ENCODE data around the gene UST.

UST gene

DNA sequence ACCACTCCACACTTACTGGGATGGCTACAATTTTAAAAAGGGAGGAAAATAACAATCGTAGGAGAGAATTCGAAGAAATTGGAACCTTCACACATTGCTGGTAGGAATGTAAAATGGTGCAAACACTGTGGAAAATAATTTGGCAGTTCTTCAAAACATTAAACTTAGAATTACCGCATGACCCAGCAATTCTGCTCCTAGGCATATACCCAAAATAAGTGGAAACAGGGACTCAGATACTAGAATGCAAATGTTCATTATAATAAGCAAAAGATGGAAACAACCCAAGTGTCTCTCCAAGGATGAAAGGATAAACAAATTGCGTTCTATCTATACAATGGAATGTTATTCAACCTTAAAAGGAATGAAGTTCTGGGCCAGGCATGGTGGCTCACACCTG is 325.2 kb downstream of the UST start:
- DNase-seq, result no peak

DNA sequence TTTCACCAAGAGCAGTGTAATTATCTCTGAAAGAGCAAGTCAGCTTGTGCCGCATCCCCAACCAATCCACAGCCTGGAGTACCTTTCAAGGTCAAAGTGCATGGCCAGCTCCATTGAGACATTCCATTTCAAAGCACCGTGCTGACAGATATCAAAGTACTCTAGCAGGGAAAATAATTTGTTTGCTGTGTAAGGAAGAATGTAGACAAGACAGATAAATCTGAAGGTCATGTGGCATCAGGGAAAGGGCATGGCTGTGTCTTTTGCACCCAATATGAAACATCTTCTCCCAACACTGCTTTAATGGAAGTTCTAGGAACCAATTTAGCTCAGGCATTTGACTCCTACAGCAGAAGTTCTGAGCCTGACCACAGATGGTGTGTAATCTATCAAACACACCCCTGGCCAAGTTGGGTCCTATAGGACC is 328.0 kb downstream of the UST start:
- no peak for DNase-seq

GRCh38 chr6:149075616-149076354 is 329.0 kb downstream of the UST start:
- DNase-seq, result no peak

GRCh38 chr6:149076355-149076734 is 329.5 kb downstream of the UST start:
- DNase-seq, result no peak

- no peak for DNase-seq
These were observed 330.4 kb downstream of the UST start for GRCh38 chr6:149077208-149077607.

DNA sequence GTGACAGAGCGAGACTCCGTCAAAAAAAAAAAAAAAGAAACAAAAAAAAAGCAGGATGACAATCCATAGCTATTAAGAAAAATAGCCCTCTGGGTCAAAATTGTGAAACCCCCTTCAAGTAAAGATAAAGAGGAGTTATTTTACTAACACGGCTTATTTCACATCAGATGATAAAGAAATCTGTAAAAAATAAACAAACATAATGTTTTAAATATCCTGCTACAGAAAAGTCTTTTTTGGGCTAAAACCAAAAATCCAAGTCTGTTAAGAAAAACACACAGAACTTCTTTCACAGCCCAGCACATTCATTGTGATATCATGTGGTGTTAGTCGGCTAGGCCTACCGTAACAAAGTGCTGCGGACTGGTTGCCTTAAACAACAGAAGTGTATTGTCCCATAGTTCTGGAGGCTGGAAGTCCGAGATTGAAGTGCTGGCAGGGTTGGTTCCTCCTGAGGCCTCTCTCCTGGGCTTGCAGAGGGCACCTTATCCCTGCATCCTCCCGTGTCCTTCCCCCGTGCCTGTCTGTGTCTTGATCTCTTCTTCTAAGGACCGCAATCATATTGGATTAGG is 331.5 kb downstream of the UST start:
- no peak for DNase-seq

DNA sequence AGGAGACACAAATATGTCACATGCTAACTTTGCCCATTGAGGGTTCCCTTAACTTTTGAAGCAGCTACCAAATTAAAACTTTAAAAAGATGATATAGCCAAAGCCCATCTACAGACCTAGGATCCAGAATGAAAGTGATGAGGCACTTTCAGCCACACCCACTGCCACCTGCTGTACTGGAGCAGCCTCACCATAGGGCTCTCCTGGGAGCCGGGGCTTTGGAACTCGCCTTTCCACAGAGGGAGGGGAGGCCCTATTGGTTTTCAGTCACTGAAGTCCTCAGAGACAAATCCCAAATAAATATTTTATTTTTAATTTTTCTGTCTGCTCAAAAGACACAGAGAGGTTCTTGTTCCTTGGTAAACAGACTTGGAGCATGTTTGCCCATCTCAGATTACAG is 332.6 kb downstream of the UST start:
- no peak for DNase-seq

DNA sequence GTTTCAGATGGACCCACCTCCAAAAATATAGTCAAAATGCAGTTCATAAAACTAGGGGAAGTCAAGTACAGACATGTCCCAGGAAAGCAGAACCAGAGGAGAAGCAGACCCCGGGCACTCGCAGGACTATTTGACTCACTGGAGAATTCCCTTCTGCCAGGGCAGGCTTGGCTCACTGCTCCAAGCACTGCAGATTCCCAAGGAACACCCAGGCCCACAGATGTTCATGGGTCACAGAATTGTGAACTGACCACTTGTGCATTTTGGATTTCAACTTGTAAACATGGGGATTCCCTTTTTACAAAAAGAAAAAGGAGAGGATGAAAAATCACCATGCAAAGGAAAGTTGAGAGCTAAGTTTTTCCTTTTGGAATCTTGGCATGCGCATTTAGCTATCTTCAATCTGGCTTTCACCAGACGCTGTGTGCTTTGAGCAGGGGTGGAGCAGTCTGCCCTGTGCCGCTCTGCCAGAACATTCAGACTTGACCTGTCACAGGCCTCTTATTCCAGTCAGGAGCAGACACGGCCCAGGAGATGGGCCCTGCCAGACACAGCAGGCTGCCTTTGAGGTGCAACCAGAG is 333.2 kb downstream of the UST start:
- DNase-seq, result no peak

DNA sequence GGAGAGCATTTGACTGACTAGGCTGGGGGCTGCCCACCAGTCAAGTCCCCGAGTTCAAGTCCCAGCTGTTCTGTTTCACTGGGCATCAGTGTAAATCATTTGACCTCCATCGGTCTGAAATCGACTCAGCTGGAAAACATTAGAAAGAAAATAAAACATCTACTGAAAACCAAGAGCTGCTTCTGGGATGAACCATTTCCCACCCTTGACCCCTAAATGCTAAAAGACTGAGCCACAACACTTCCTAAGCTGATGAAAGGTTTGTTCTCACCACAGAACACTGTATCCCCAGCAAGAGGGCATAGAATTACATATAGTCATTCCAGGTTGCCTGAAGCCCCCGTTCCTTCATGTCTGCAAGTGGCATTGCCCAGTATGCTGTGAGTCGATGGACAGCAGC is 333.7 kb downstream of the UST start:
- no peak for DNase-seq

DNA sequence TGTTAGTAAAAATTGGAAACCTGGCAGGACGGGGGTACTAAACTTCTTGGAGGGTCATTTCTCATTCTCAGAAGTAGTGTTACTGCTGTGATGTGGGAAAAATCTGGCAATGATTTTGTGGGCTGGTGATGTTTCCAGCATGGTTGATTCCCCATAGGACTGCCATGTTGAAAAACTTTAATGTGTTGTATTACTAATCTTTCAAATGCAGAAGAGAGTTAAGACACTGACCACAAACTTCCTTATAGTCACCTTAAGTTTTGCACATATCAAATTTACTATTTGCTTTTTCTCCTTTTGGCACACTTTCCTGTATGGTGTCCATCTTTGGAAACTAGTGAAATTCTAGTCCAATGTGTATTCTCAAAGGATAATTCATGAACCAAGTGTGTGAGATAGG is 334.5 kb downstream of the UST start:
- no peak for DNase-seq

DNA sequence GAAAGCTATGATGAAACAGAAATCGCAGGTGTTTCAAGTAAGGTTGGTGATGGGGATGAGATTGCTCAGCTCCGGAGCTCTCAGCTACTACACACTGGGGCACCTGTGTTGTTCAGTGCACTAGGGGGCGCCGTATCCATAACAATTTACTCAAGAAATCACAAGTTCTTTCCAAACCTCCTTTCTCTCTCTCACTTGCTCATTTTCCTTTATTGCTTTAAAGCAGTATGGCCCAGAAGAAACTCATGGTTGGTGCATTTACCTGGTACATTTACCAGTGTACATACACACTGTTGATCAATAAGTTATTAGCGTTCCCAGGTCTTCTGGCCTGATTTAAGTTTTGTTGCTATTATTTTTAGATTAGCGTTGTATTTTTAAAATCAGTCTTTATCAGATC is 335.5 kb downstream of the UST start:
- peak; percentile 84 for DNase-seq

GRCh38 chr6:149084026-149084425 is 337.2 kb downstream of the UST start:
- no peak for DNase-seq

DNA sequence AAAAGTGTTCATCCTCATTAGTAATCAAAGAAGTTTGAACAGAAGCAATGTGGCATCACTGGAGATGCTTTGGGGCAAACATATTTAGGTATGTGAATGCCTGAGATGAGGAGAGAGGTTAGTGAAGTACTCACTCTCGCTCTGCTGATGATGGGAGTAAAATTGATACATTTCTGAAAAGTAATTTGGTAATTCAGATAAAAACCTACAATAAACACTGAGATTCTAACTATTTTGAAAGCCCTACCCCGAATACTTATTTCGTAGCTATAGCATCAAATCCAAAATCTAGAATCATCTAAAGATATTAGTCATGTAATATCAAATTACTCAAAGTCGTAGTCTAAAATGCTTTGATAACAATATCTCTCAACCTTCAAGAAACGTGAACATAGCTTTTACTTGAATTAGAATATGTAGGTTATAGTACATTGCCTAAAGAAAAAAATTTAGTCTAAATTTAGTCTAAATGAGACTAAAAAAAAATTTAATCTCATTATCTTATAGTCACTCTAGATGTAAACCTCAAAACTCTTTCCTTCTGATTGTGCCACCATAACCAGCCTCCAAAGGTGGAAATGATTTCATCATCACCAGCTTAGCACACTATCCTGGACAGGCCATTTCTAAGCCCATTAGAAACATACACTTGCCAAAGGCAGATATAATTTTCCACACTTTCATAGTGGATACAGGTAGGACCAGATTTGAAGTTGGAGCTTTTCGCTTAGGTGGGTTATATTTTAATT is 338.2 kb downstream of the UST start:
- no peak for DNase-seq

GRCh38 chr6:149085557-149085938 is 338.7 kb downstream of the UST start:
- no peak for DNase-seq

GRCh38 chr6:149086363-149086762 is 339.5 kb downstream of the UST start:
- DNase-seq, result no peak

- DNase-seq, result no peak
These were observed 341.1 kb downstream of the UST start for GRCh38 chr6:149087898-149088297.

- no peak for DNase-seq
These were observed 341.5 kb downstream of the UST start for GRCh38 chr6:149088361-149088760.

GRCh38 chr6:149089510-149089909 is 342.7 kb downstream of the UST start:
- DNase-seq, result no peak

- DNase-seq, result no peak
These were observed 344.1 kb downstream of the UST start for GRCh38 chr6:149090937-149091336.

- no peak for DNase-seq
These were observed 346.8 kb downstream of the UST start for GRCh38 chr6:149093643-149094042.

DNA sequence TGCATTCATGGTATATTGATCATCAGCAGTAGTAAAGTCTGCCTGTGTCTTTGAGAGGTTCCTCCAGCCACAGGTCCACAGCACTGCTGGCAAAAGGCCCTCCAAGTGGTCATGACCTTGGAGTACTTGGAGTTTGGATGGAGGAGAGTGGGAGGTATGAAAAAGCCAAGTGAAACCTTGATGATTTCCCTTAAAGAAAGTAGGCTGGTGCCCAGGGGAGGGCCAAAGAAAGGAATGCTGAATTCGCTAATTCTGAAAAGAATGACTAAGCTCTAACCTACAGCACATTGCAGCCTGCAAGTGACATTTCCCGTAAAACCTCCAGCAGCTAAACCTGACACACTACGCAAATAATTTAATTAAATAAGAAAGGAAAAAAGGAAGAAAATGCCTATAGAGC is 347.3 kb downstream of the UST start:
- DNase-seq, result no peak

DNA sequence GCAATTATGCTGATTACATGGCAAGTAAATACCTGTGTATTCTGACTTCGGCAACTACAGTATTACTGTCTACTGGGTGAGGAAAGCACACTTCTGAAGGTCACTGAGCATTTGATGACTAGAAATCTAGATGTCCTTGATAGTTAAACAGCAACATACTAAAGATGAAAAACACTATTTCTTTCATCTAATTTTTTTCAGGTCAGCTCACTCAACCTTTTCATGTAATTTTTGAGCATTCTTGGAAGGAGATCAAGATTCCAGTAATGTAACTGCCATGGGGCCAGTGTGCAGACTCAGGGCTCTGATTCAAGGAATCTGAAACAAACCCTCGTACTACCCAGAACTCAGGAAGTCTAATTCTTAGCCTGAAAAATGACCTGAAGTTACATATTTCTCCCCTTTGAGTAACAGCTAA is 348.1 kb downstream of the UST start:
- DNase-seq, result no peak

DNA sequence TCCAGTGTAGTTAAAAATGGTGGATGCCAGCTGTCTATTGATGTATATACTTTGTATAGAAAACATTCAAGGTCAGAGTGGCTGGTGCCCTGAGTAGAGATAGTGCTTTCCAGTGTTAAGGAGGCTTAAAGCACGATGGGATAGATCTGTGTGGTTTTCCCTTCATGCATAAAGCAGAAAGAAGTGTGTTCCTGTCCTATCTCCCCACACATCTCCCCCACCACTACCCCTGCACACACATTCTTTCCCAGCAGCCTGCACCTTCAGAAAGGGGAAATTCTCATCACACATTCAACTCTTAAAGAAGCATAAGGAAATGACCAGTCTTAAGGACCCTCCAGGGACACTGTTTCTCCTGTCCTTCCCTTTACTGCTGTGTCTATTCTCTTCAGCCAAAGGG is 349.0 kb downstream of the UST start:
- no peak for DNase-seq

GRCh38 chr6:149097794-149098193 is 351.0 kb downstream of the UST start:
- no peak for DNase-seq
